Bronchial epithelial cell (primary cell): ENCODE data around the gene F11. TPM values are rescaled to one million over a fixed set of nuclear protein-coding genes. Genes with fewer than 3 reads are reported as not detected.
"Not testable (repeated sequence)": the region's sequence is repeated elsewhere in the genome, so short reads cannot be mapped to it uniquely, and the experiment has no call there.

Experiments
- DNase-seq: peaks from one replicate; pipeline ENCODE4 v3.0.0-alpha.2; 2010; ENCODE audit warnings: low read depth
- FAIRE-seq: peaks from 2 replicates; lab custom pipeline; 2011; peaks lifted over from hg19 to GRCh38; lab: Jason Lieb, UNC
- H3K27me3 ChIP-seq: 2 replicates; pipeline ENCODE4 v1.5.1; 2011; ENCODE audit warnings: low read length; ENCODE audit not compliant: control insufficient read depth, insufficient read depth
- H3K36me3 ChIP-seq: 2 replicates; pipeline ENCODE4 v1.5.1; 2011; ENCODE audit warnings: low read length; ENCODE audit not compliant: control insufficient read depth, insufficient read depth
- H3K4me3 ChIP-seq: 2 replicates; pipeline ENCODE4 v1.5.1; 2011; ENCODE audit warnings: mild to moderate bottlenecking, low read depth, low read length, control low read depth
- total RNA-seq: library from RNA; depleted of rRNA; stranded (reverse); fragments of >200 nt; gene quantifications from 2 replicates; pipeline ENCODE4 v1.2.1, GENCODE V29; 2014
- TF ChIP-seq, protein P1 (sequence below): IDR thresholded peaks from 2 replicates; pipeline ENCODE4 v1.5.1; 2011; ENCODE audit warnings: mild to moderate bottlenecking, moderate library complexity, low read length, control low read depth, inconsistent platforms; ENCODE audit not compliant: insufficient read depth, severe bottlenecking

F11 gene
- total RNA-seq, 1 donor from 2014 or later, result not detected

GRCh38 chr4:186307916-186308315 lies 41.9 kb downstream of the F11 start:
- Histone ChIP-seq H3K4me3 (no peak overlapping the region), H3K27me3 (peaks cover 2% of the 10 kb centered on the region), H3K36me3 (no peaks in the 10 kb centered on the region)
- TF ChIP-seq, protein P1, sequence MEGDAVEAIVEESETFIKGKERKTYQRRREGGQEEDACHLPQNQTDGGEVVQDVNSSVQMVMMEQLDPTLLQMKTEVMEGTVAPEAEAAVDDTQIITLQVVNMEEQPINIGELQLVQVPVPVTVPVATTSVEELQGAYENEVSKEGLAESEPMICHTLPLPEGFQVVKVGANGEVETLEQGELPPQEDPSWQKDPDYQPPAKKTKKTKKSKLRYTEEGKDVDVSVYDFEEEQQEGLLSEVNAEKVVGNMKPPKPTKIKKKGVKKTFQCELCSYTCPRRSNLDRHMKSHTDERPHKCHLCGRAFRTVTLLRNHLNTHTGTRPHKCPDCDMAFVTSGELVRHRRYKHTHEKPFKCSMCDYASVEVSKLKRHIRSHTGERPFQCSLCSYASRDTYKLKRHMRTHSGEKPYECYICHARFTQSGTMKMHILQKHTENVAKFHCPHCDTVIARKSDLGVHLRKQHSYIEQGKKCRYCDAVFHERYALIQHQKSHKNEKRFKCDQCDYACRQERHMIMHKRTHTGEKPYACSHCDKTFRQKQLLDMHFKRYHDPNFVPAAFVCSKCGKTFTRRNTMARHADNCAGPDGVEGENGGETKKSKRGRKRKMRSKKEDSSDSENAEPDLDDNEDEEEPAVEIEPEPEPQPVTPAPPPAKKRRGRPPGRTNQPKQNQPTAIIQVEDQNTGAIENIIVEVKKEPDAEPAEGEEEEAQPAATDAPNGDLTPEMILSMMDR, result no peak
- FAIRE-seq (no peak), DNase-seq (no peak)

DNA sequence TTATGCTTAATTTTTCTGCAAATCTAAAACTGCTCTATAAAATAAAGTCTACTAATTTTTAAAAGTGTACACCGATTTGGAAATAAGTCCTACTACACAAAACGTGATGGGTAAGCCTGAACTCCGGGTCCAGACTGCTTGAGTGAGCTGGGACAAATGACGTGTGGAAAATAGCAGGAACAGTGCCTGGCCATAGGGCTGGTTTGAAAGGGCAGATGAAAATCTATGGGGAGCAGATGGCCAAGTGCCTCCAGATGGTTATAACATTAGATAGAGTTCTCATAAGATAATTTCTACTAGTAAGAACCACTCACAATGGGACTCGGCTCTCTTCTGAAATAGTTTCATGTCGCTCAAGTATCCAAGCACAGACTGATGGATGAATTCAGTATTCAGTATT lies 52.5 kb downstream of the F11 start:
- DNase-seq (no peak), FAIRE-seq (no peak)
- H3K4me3 ChIP-seq, result no peak overlapping the region
- H3K36me3 ChIP-seq, result no peaks in the 10 kb centered on the region
- H3K27me3 ChIP-seq, result no peaks in the 10 kb centered on the region
- TF ChIP-seq, protein P1, result no peak

DNA sequence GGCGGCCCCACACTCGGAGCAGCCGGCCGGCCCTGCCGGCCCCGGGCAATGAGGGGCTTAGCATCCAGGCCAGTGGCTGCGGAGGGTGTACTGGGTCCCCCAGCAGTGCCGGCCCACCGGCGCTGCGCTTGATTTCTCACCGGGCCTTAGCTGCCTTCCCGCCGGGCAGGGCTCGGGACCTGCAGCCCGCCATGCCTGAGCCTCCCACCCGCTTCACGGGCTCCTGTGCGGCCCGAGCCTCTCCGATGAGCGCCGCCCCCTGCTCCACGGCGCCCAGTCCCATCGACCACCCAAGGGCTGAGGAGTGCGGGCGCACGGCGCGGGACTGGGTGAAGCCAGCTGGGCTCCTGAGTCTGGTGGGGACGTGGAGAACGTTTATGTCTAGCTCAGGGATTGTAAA lies 58.7 kb downstream of the F11 start:
- H3K4me3 ChIP-seq, FAIRE-seq, DNase-seq, H3K36me3 ChIP-seq, H3K27me3 ChIP-seq: not testable (repeated sequence)

DNA sequence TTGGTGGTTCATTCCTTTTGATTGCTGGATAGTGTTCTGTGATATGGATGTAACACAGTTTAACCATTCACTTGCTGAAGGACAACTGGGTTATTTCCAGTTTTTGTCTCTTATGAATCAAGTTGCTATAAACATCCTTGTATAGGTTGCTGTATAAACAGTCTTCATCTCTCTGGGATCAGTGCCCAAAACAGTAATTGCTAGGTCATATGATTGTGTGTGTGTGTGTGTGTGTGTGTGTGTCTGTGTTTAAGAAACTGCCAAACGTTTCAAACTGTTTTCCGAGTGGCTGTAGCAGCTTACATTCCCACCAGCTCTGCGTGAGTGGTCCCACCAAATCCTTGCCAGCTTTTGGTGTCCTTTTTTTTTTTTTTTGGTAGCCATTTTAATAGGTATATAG lies 60.4 kb downstream of the F11 start:
- no peak for DNase-seq
- Histone ChIP-seq H3K27me3 (no peaks in the 10 kb centered on the region), H3K36me3 (no peaks in the 10 kb centered on the region), H3K4me3 (no peak overlapping the region)
- TF ChIP-seq, protein P1, result no peak
- FAIRE-seq, result no peak

GRCh38 chr4:186329372-186329771 lies 63.4 kb downstream of the F11 start:
- Histone ChIP-seq H3K36me3 (no peaks in the 10 kb centered on the region), H3K27me3 (no peaks in the 10 kb centered on the region), H3K4me3 (no peak overlapping the region)
- DNase-seq (no peak), FAIRE-seq (no peak)
- TF ChIP-seq, protein P1, result no peak

DNA sequence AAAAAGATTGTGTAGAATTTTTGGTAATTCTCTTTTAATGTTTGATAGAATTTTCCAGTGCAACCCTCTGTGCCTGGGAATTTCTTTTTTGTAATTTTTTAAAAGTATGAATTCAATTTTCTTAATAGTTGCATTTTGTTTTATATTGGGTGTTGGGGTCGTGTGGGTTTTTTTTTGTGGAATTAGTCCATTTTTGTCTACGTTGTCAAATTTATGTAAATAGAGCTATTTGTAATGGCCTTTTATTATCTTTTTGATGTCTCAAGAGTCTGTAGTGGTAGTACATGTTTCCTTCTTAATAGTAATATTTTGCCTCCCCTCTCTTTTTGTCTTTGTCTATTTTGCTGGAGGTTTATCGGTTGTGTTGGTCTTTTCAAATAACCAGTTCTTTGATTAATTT lies 64.4 kb downstream of the F11 start:
- H3K4me3 ChIP-seq, result no peak overlapping the region
- FAIRE-seq, result no peak
- H3K36me3 ChIP-seq, result no peaks in the 10 kb centered on the region
- TF ChIP-seq, protein P1, result no peak
- DNase-seq, result no peak
- H3K27me3 ChIP-seq, result no peaks in the 10 kb centered on the region
